ENCODE measurements around the gene PLIN1.

PLIN1 gene

DNA sequence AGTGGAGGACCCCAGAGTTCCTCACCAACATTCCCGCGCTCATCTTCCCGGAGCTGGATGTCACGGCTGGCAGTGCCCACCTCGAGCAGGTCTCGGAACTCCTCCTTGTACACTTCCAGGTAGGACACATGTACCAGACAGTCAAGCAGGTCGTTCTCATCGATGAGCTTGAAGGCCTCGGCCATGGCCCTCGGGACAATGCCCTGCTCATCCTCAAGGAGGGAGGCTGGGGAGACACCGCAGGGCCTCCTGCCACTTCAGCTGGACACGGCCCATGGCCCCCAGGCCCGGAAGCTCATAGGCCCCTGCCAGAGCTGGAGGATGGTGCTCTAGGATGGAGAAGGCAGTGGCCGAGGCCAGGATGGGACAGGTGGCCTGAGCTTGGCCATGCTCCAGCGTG is 29.5 kb downstream of the PLIN1 start:
- no peak for DNase-seq

DNA sequence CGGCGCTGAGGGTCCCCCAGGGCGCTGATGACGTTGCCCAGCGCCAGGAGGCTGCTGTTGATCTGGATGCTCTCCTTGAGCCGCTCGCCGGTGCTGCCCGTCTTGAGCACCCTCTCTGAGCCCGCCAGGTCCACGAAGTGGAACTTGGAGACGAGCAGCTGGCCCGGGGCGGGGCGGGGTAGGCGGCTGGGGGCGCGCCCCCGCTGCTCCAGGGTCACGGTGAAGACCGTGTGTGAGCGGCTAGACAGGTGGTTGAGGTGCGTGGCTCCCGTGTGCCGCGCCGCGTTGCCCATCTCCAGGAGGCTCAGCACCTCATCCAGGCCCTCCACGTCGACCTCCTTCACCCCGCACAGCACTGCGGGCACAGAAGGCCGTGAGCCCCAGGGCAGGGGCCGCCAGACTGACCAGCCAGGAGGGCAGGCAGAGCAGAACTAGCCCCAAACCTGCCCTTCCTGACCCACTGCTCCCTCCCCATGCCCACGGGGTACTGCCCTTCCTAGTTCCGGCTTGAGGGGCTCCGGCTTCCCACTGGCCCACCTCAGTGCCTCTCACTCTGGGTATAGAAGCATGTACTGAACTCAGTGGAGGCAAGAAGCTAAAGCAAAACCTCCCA is 30.0 kb downstream of the PLIN1 start:
- no peak for DNase-seq

DNA sequence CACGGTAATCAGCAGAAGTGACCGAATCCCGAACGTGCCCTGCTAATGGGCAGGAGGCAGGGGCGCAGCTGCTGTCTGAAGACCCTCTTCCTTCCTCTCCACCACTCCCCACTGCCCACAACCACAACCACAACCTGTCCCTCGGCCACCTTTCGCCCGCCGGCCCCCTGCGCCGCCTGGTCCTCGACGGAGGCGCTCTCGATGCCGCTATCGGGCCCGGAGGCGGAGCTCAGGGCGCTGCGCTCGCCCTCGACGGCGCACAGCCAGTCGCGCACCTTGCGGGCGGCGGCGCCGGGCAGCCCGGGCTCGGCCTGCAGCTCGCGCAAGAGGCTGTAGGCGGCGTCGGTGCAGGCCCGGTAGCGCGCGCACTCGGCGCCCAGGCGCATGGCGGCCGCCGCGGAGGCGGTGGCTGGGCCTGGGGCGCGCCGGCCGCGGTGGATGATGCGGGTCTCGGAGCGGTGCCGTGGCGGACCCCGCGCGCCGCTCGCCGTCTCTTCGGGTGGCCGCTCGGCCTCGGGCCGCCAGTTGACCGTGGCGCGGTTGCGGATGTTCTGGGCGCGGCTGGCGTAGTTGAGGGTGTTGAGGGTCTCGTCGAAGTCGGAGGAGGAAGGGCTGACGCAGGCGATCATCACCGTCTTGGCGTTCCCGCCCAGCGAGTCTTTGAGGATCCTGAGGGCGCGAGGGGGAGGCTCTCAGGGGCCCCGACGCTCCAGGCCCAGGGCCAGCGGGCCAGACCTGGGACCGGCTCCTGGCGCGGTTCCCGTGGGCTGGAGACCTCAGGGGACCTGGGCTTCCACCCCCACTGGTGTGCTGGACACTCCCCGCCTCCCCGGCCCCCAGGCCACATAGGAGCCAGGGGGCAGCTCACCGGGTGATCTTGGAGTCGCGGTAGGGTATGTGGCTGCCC is 30.8 kb downstream of the PLIN1 start:
- no peak for DNase-seq

DNA sequence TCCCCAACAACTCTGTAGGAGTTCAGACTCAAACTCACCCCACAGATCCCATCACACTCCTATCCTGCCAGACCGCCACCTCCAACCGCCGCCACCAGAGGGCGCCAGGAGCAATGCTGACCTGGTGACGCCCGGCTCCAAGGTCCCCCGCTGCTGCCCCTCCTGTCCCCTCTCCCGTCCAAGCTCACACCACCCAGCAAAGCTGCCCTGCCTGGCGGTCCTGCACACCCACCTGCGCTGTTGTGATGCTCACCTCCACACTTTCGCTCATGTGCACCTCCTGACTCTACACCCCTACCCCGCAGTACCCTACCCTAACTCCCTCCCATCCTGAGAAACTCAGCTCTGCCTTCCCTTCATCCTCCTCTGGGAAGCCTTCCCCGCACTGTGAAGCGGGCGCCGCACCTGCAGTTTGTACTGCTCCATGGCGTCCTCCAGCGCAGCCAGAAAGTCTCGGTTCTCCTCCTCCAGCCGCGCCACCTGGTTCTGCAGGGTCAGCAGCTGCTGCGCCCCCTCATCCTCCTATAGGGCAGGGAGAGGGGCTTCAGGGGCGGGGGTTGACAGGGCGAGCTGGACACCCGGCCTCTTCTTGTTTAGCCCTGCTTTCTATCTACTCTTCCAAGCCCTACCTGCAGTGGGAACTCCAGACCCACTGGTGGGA is 31.8 kb downstream of the PLIN1 start:
- peak; percentile 45 for DNase-seq

- no peak for DNase-seq
Observed at GRCh38 chr15:89646416-89647141, 32.6 kb downstream of the PLIN1 start.

DNA sequence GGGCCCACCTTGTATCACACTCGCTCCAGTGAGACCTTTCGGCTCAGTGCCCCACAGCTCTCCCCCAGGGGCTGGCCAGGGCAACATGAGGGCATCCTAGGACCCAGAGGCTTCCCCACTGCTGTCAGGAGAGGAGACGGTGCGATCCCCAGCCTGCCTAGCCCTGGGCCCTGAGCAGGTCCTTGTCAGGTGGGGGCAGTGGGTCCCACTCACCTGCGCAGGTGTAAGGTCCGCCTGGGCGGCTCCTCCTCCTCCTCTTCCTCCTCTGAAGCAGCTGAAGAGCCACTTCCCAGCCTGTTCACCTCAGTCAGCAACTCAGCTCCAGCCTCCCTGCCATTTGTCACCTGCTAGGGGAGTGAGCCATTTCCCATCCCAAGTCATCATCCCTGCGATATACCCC is 33.5 kb downstream of the PLIN1 start:
- DNase-seq, result no peak

DNA sequence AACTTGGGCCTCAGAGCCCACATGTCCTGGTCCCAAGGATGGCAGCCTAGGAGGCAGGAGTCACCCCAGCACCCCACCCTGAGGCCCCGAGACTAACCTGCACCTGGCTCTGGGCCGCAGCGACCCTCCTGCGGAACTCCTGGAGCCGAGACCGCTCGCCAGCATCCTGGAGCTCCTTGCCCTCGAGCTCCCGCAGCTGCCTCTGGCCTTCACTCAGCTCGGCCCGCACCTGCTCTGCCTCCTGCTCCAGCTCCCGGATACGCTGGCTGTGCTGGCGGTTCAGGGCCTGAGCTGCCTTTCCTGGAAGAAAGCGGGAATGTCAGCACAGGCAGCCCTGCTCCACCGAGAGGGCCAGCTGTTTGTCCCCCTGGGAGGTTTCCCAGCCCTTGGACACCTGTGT is 37.1 kb downstream of the PLIN1 start:
- no peak for DNase-seq

DNA sequence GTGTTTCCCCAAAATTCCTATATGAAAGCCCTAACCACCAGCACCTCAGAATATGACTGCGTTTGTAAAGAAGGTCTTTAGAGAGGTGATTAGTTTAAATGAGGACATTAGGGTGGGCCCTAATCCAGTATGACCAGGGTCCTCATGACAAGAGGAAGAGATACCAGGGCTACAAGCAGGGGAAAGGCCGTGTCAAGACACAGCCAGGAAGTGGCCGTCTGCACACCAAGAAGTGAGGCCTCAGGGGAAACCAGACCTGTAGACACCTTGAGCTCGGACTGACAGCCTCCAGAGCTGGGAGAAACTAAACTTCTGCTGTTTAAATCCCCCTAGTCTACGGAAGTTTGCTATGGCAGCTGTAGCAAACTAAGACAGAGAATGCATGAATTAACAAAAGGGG is 38.1 kb downstream of the PLIN1 start:
- DNase-seq, result no peak

DNA sequence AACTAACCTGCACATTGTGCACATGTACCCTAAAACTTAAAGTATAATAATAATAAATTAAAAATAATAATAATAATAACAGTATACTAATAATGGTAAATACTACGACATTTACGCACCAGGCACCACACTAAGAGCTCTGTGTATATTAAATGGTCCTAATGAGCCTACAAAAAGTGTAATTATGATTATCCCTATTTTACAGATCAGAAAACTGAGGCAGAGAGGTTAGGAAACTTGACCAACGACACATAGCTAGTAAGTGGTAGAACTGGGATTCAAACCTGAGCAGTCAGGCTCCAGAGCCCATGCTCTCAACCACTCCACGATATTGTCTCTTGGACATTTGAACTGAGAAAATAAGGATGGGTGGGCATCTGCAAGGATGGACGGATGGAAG is 38.9 kb downstream of the PLIN1 start:
- no peak for DNase-seq

DNA sequence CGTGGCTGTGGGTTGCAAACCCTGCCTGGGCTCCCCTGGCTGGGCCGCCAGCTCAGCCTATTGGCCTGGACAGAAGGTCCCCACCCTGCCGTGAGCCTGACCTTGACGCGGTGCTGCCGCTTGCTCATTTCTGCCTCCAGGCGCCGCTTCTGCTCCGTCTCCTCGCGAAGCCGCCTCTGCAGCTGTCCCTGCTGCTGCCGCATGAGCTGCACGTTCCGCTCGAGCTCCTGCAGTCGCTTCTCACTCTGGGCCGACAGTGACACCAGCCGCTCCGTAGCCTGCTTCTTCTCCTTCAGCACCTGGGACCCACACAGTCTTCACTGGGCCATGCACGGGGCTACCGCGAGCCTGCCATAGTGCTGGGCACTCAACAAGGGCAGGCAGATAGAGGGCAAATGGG is 45.6 kb downstream of the PLIN1 start:
- no peak for DNase-seq

- DNase-seq, result no peak
Observed at GRCh38 chr15:89632563-89633430, 46.4 kb downstream of the PLIN1 start.

- no peak for DNase-seq
Observed at GRCh38 chr15:89631902-89632264, 47.3 kb downstream of the PLIN1 start.

DNA sequence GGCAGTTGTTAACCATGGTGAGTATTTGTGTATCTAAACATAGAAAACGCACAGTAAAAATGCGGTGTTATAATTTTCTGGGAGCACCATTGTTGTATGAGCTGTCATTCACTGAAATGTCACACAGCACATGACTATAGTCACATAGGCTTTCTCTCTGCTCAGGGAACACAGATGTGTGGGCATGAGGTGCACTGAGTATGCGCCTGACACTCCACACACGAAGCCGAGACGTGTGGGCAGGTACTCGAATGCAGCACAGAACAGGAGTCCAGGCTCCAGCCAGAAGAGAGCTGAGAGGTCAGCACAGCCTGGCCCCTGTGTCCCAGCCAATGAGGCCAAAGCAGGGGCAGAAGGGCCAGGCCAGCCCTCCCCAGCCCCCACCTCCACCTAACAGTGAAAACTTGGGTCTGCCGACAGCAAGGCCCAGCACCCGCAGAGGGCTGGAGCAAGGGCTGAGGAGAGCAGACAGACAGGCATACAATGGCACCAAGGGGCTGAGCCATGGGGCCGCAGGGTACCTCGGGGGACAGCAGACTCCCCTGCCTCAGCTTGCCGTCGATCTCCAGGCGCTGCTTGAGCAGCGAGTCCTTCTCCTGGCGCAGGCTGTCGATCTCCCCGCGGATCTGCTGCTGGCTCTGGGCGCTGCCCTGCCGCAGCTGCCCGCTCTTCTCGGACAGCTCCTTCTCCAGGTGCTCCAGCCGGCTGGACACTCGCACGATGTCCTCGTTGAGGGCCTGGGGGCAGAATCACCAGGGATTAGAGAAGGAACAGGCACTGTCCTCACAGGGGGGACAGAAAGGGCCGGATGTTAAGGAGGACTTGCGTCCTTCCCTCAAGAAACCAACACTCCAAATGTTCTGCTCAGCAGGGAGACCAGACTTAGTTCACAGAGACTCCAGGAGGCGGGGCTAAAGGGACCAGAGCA is 47.9 kb downstream of the PLIN1 start:
- DNase-seq, result no peak

GRCh38 chr15:89630260-89630659 is 48.9 kb downstream of the PLIN1 start:
- DNase-seq, result no peak

DNA sequence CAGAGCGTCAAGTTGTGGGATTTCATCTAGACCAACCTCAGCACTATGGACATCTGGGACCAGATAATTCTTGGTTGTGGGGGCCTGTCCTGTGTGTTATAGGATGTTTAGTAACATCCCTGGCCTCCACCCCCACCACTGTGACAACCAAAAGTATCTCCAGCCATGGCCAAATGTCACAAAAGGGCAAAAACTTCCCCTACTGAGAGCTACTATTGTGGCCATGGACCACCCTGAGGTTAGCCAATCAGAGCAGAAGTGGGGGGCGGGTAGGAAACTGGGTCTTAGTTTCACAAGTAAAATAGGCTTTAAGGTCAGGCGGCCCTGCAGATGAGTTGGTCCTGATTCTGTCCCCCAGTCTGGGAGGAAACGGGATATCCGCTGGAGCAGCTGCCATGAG is 49.3 kb downstream of the PLIN1 start:
- DNase-seq, result no peak

DNA sequence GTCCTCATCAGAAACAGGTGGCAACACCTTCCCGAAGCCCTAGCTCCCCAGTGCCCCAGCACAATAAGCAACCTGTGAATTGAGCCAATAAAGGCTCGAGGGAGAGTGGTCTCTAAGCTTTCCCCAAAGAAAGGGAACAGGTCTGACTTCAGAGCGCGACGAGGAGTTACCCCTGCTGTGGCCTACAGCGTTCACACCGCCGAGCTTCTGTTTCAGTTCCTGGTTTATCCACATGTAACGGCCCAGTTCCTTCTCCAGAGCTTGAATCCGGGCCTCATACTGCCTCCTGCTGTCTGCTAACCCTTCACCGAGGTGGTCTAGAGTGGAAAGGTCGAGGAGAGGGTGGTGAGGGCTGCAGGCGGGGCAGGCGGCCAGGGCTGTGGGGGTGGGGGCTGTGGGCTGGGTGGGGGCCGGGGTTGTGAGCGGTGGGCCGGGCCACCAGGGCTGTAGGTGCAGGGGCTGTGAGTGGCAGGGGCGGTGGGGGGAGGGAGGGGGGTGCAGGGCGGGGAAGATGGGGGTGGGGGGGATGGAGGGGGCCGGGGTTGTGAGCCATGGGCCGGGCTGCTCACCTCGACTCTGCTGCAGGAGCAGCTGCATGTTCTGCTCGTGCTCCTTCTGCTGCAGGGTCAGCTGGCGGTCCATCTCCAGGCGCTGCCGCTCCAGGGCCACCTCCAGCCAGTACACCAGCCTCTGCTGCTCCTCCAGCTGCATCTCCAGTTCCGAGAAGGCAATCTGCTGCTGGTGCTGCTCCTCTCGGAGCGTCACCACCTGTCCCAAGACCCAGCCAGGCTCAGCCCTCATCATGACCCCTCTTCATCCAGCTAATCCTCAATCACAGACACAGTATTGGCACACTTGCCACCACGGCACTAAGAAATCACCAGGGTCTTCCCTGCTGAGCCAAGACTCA is 50.1 kb downstream of the PLIN1 start:
- DNase-seq, result no peak

- no peak for DNase-seq
Observed at GRCh38 chr15:89628301-89628700, 50.9 kb downstream of the PLIN1 start.

DNA sequence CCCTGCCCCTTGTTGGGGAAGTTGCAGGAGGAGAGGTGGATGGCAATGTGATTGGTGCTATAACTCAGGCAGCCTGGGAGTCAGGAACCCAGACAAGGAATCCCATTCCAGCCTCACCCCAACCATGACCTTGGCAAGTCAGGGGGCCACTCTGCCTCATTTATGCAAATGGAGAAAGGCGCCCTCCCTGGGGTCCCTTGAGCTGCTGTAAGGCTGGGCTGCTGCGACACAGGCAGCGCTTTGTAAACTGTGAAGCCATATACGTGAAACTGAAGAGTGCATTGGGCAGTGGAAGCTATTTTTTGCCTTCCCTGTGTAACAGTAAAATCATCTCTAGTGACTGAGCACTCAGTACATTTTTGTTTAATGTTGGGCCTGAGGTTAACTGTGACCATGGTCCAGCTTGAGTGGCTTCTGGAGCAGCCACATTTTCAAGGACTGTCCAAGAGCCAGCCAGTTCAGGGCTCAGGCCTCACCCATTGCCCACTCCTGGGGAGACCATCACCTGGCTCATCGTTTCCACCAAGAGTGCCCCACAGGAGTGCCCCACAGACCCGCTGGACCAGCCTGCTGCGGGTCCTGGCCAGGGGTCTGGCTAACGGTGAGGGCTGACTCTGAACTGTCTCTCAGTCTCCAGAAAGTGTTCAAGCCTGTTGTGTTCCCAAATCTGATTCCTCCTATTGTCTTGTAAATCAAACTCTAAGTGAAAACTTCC is 51.8 kb downstream of the PLIN1 start:
- DNase-seq, result no peak

DNA sequence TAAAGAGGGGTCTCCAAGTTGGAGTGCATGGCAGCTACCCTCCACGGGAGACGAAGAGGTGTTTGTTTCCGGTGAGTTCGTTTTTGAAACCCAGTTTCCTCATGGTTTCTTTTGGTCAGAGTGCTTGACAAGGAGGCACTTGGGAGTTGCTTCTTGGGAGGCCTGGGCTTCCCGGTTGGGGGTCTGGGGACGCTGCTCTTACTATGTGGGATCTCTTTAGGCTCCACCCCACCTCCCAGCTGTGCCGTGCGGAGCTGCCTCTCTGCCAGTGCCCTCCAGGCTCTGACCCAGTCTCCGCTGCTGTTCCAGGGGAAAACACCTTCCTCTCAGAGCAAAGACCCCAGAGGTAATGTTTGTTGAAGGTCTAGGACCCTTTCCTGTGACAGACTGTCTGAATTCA is 53.5 kb downstream of the PLIN1 start:
- DNase-seq, result no peak

DNA sequence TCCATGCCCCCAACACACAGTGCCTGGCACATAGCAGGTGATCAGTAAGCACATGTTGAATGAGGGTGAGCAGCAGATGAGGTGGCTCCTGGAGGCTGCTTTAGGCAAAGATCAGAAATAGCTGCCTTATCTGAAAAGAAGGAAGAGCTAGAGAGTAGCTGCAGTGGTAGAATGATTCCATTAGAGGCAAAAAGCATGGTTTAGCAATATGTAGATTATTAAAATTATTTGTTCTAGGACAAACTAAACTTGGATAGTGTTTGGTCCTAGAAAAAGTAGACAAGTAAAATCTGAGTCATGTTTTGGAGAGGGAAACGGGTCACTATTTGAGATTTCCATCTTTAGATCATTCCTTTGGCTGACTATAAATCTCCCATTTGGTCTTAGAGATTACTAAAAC is 56.0 kb downstream of the PLIN1 start:
- no peak for DNase-seq
